Uterus (tissue), 2 donors: ENCODE measurements around the gene CSNK1E.

Source experiments
- CTCF ChIP-seq, 4 experiments: fragments of 200-600 bp in 2 of 4; fragments of 450-650 bp in 2 of 4; sonication (generic) in 2 of 4; IDR thresholded peaks; one replicate each; pipeline ENCODE4 v1.5.1; 2016 to 2019; ENCODE audit warnings: antibody characterized with exemption in 4 of 4, mild to moderate bottlenecking in 2 of 4, moderate library complexity in 1 of 4
- POLR2A ChIP-seq, 2 donors: fragments of 450-650 bp; IDR thresholded peaks; one replicate each; pipeline ENCODE4 v1.6.1; 2016; ENCODE audit warnings: antibody characterized with exemption in 2 of 2, mild to moderate bottlenecking in 1 of 2, moderate library complexity in 1 of 2

- TF ChIP-seq CTCF (IDR thresholded peaks at IDR 0.05) (no peak), POLR2A (IDR thresholded peaks at IDR 0.05) (no peak)
Measured at GRCh38 chr22:38308791-38309498, 8.3 kb downstream of the CSNK1E start.
